Thyroid gland (tissue), 4 donors: ENCODE data around the gene MS4A18. TPM values are rescaled to one million over a fixed set of nuclear protein-coding genes. Genes with fewer than 3 reads are reported as not detected.

Experiments
- DNase-seq, 2 donors: peaks; one replicate each; pipeline ENCODE4 v3.0.0-alpha.2; 2019
- H3K27ac ChIP-seq, 3 donors: fragments of 200-600 bp; sonication (generic); 1 replicate in 2 of 3; 2 replicates in 1 of 3; pipeline ENCODE4 v1.5.1; 2016 to 2019; ENCODE audit warnings: mild to moderate bottlenecking in 1 of 3, moderate library complexity in 1 of 3
- H3K27me3 ChIP-seq: fragments of 200-600 bp; sonication (generic); one replicate; pipeline ENCODE4 v1.5.1; 2019
- H3K36me3 ChIP-seq, 2 donors: fragments of 200-600 bp; sonication (generic); one replicate each; pipeline ENCODE4 v1.5.1; 2016 to 2019
- H3K4me1 ChIP-seq, 2 donors: fragments of 200-600 bp; sonication (generic); one replicate each; pipeline ENCODE4 v1.5.1; 2017 to 2019
- H3K4me3 ChIP-seq, 3 donors: fragments of 200-600 bp; sonication (generic); replicated peaks in 1 of 3; 1 replicate in 2 of 3; 2 replicates in 1 of 3; pipeline ENCODE4 v1.5.1; 2016; ENCODE audit warnings: mild to moderate bottlenecking in 1 of 3
- H3K9me3 ChIP-seq: fragments of 200-600 bp; sonication (generic); one replicate; pipeline ENCODE4 v1.5.1; 2017
- CTCF ChIP-seq, 6 experiments: fragments of 200-600 bp in 3 of 6; fragments of 450-650 bp in 3 of 6; sonication (generic) in 3 of 6; IDR thresholded peaks; one replicate each; pipeline ENCODE4 v1.5.1; 2016 to 2019; ENCODE audit warnings: antibody characterized with exemption in 6 of 6, mild to moderate bottlenecking in 2 of 6, inconsistent platforms in 1 of 6, moderate library complexity in 1 of 6
- POLR2A ChIP-seq, 2 donors: fragments of 450-650 bp; IDR thresholded peaks; one replicate each; pipeline ENCODE4 v1.6.1; 2017; ENCODE audit warnings: antibody characterized with exemption in 2 of 2, mild to moderate bottlenecking in 2 of 2, moderate library complexity in 1 of 2
- WGBS, 2 donors: methylation state at CpG; one replicate each; pipeline ENCODE4 v1.1.5; 2017; 5-methylcytosine and 5-hydroxymethylcytosine counted together
- intact Hi-C: fragments of 100-400 bp; cut with DNase I; formaldehyde crosslinking; loops from one replicate; pipeline ENCODE4 v1.15.1; 2023
- total RNA-seq, 4 donors: library from RNA; depleted of rRNA; stranded (reverse); fragments of >200 nt; gene quantifications; one replicate each; pipeline ENCODE4 v1.2.3, GENCODE V29; 2016

The MS4A18 gene
- total RNA-seq, 4 donors from 2014 or later = not detected

GRCh38 chr11:60781286-60781980 lies 56.9 kb downstream of the MS4A18 start:
- H3K27ac ChIP-seq = no peak overlapping the region
- H3K27me3 ChIP-seq = no peaks in the 10 kb centered on the region
- 75 to 84% methylated on average over 7 of the region's 7 CpGs for whole genome bisulfite sequencing, 2 donors
- H3K36me3 ChIP-seq = no peaks in the 10 kb centered on the region
- TF ChIP-seq POLR2A (IDR thresholded peaks at IDR 0.05) = no peak
- no peak for TF ChIP-seq CTCF (IDR thresholded peaks at IDR 0.05)
- no peak overlapping the region for H3K4me3 ChIP-seq
- no peaks in the 10 kb centered on the region for H3K4me1 ChIP-seq
- no peaks in the 10 kb centered on the region for H3K9me3 ChIP-seq
- intact Hi-C loops = no loop called here
- DNase-seq = no peak

GRCh38 chr11:60781981-60782316 lies 57.4 kb downstream of the MS4A18 start:
- intact Hi-C loops = no loop called here
- WGBS, 2 donors = 91 to 93% methylated on average over 4 of the region's 4 CpGs
- no peak for DNase-seq

GRCh38 chr11:60782393-60783140 lies 58.0 kb downstream of the MS4A18 start:
- H3K27me3 ChIP-seq = no peaks in the 10 kb centered on the region
- DNase-seq = no peak
- H3K27ac ChIP-seq = no peak overlapping the region
- TF ChIP-seq POLR2A (IDR thresholded peaks at IDR 0.05) (no peak), CTCF (IDR thresholded peaks at IDR 0.05) (no peak)
- peaks cover 0 to 4% of the 10 kb centered on the region in 2 donors for H3K4me1 ChIP-seq
- no peaks in the 10 kb centered on the region for H3K36me3 ChIP-seq
- WGBS, 2 donors = 73 to 86% methylated on average over 11 to 12 of the region's 12 CpGs
- H3K9me3 ChIP-seq = no peaks in the 10 kb centered on the region
- H3K4me3 ChIP-seq = no peak overlapping the region
- intact Hi-C loops = no loop called here

More at GRCh38 chr11:60781981-60782316, 57.4 kb downstream of the MS4A18 start:
- Histone ChIP-seq H3K27me3 (no peaks in the 10 kb centered on the region), H3K4me3 (no peak overlapping the region), H3K36me3 (no peaks in the 10 kb centered on the region), H3K9me3 (no peaks in the 10 kb centered on the region), H3K27ac (no peak overlapping the region), H3K4me1 (peaks cover 0 to 1% of the 10 kb centered on the region in 2 donors)
- no peak for TF ChIP-seq CTCF (IDR thresholded peaks at IDR 0.05)
- TF ChIP-seq POLR2A (IDR thresholded peaks at IDR 0.05) = no peak

GRCh38 chr11:60783141-60783484 lies 58.6 kb downstream of the MS4A18 start:
- Histone ChIP-seq H3K27ac (no peak overlapping the region), H3K9me3 (no peaks in the 10 kb centered on the region), H3K27me3 (no peaks in the 10 kb centered on the region), H3K4me1 (peaks cover 0 to 4% of the 10 kb centered on the region in 2 donors), H3K36me3 (no peaks in the 10 kb centered on the region), H3K4me3 (no peak overlapping the region)
- WGBS, 2 donors = 95 to 96% methylated on average over 8 of the region's 8 CpGs
- no peak for TF ChIP-seq CTCF (IDR thresholded peaks at IDR 0.05)
- TF ChIP-seq POLR2A (IDR thresholded peaks at IDR 0.05) = no peak
- intact Hi-C loops = no loop called here
- DNase-seq = no peak

- no peaks in the 10 kb centered on the region for H3K27me3 ChIP-seq
- no peaks in the 10 kb centered on the region for H3K36me3 ChIP-seq
- no peak overlapping the region for H3K4me3 ChIP-seq
- 90 to 93% methylated on average over 7 of the region's 7 CpGs for WGBS, 2 donors
- TF ChIP-seq CTCF (IDR thresholded peaks at IDR 0.05) (no peak), POLR2A (IDR thresholded peaks at IDR 0.05) (no peak)
- H3K9me3 ChIP-seq = no peaks in the 10 kb centered on the region
- DNase-seq = no peak
- no peak overlapping the region for H3K27ac ChIP-seq
- H3K4me1 ChIP-seq = peaks cover 0 to 4% of the 10 kb centered on the region in 2 donors
- intact Hi-C loops = no loop called here
Observed at GRCh38 chr11:60783911-60784310, 59.4 kb downstream of the MS4A18 start.
